Tibial nerve (tissue), 4 donors: Measurements from ENCODE around the gene VPS13D.

ENCODE experiments used
- EP300 ChIP-seq, 2 donors: sonication (generic); formaldehyde crosslinking; IDR thresholded peaks; one replicate each; pipeline ENCODE4 v1.6.1; 2017; ENCODE audit warnings: antibody characterized with exemption in 2 of 2, mild to moderate bottlenecking in 1 of 2
- POLR2A ChIP-seq, 2 donors: fragments of 450-650 bp; IDR thresholded peaks; one replicate each; pipeline ENCODE4 v1.6.1; 2017; ENCODE audit warnings: antibody characterized with exemption in 2 of 2, mild to moderate bottlenecking in 2 of 2, moderate library complexity in 2 of 2
- TF ChIP-seq, protein P1 (sequence below), 5 experiments: fragments of 200-600 bp in 3 of 5; fragments of 450-650 bp in 2 of 5; sonication (generic) in 3 of 5; IDR thresholded peaks; one replicate each; pipeline ENCODE4 v1.5.1; 2016 to 2019; ENCODE audit warnings: antibody characterized with exemption in 5 of 5, mild to moderate bottlenecking in 3 of 5, moderate library complexity in 2 of 5

DNA sequence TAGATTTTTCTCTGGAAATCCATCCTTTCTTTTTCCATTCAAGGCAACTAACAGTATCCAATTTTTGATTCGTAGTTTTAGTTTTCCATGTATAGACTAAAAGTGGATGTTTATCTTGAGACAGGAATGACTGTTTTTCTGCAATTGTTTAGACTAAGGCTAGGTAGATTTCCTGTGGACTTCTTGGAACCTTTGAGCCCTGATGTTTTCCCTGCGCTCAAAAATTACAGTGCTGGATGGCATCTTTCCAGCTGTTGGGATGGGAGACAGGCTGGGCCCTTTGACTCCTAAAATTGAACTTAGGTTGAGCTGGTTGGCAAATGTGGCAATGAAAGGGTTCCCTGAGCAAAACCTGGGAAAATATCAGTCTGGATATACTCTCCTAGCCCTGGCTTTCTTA, 207.8 kb downstream of the VPS13D start:
- TF ChIP-seq, protein P1, sequence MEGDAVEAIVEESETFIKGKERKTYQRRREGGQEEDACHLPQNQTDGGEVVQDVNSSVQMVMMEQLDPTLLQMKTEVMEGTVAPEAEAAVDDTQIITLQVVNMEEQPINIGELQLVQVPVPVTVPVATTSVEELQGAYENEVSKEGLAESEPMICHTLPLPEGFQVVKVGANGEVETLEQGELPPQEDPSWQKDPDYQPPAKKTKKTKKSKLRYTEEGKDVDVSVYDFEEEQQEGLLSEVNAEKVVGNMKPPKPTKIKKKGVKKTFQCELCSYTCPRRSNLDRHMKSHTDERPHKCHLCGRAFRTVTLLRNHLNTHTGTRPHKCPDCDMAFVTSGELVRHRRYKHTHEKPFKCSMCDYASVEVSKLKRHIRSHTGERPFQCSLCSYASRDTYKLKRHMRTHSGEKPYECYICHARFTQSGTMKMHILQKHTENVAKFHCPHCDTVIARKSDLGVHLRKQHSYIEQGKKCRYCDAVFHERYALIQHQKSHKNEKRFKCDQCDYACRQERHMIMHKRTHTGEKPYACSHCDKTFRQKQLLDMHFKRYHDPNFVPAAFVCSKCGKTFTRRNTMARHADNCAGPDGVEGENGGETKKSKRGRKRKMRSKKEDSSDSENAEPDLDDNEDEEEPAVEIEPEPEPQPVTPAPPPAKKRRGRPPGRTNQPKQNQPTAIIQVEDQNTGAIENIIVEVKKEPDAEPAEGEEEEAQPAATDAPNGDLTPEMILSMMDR (IDR thresholded peaks at IDR 0.05): no peak
- TF ChIP-seq EP300 (IDR thresholded peaks at IDR 0.05) (no peak), POLR2A (IDR thresholded peaks at IDR 0.05) (no peak)
